ENCODE measurements around the gene MYCT1.
"Not testable (repeated sequence)": the region's sequence is repeated elsewhere in the genome, so short reads cannot be mapped to it uniquely, and the experiment has no call there.

MYCT1 gene

DNA sequence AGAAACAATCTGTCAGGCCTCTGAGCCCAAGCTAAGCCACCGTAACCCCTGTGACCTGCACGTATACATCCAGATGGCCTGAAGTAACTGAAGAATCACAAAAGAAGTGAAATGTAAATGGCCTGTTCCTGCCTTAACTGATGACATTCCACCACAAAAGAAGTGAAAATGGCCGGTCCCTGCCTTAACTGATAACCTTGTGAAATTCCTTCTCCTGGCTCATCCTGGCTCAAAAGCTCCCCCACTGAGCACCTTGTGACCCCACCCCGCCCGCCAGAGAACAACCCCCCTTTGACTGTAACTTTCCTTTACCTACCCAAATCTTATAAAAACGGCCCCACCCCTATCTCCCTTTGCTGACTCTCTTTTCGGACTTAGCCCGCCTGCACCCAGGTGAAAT lies 14.8 kb upstream of the MYCT1 start:
- 26 to 36% methylated on average over 8 of the region's 8 CpGs for WGBS, 2 experiments
- not testable (repeated sequence) for H3K9me3 ChIP-seq (ENCODE audit: control insufficient read depth, low read length); H3K27me3 ChIP-seq (ENCODE audit: control insufficient read depth, insufficient read depth, low read length, poor library complexity, severe bottlenecking); H3K4me1 ChIP-seq (ENCODE audit: control insufficient read depth, insufficient read depth, low read length); H3K36me3 ChIP-seq (ENCODE audit: control insufficient read depth, insufficient read depth, low read length); H3K4me3 ChIP-seq (ENCODE audit: insufficient read depth, low read depth, low read length); H3K27ac ChIP-seq (ENCODE audit: insufficient read depth, low read depth, low read length, poor library complexity, severe bottlenecking)

- WGBS, 2 experiments = 89 to 93% methylated on average over 12 of the region's 12 CpGs
Measured at GRCh38 chr6:152685819-152686218, 11.9 kb upstream of the MYCT1 start.

DNA sequence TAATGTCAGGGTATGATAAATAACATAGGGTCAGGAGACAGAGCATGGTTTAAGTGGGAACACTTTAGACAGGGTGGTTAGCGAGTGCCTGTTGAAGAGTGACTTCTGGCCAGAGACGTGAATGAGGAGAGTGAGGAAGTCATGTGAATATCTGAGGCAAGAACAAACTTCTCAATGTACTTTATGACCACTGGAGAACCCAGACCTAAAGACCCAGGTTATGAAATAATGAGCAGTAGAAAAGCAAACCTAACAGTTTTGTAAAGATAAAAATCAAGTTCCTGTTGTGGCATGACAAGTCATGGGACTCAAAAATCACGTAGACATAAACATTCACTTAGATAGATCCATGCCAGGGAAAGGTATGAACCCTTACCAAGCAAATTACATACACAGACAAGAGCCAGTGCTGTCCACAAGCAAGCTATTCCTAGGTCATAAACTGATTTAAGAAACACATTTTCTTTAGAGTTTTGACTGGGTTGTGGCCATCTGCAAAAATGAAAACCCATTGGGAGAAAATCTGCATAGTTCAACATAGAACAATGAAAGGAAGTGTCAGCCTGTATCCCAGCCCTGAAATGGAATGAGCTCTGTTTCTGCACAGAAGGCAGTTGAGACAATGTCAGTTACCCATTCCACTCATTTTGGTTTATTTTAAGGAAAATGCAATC lies 2.2 kb upstream of the MYCT1 start:
- 90 to 94% methylated on average over 3 of the region's 3 CpGs for WGBS, 2 experiments
- Histone ChIP-seq H3K36me3 (ENCODE audit: control insufficient read depth, insufficient read depth, low read length) (no peaks in the 10 kb centered on the region), H3K4me1 (ENCODE audit: control insufficient read depth, insufficient read depth, low read length) (no peaks in the 10 kb centered on the region), H3K9me3 (ENCODE audit: control insufficient read depth, low read length) (no peaks in the 10 kb centered on the region), H3K4me3 (ENCODE audit: insufficient read depth, low read depth, low read length) (no peak overlapping the region), H3K27ac (ENCODE audit: insufficient read depth, low read depth, low read length, poor library complexity, severe bottlenecking) (no peak overlapping the region), H3K27me3 (ENCODE audit: control insufficient read depth, insufficient read depth, low read length, poor library complexity, severe bottlenecking) (no peaks in the 10 kb centered on the region)

More at GRCh38 chr6:152685819-152686218, 11.9 kb upstream of the MYCT1 start:
- H3K27me3 ChIP-seq (ENCODE audit: control insufficient read depth, insufficient read depth, low read length, poor library complexity, severe bottlenecking) = no peaks in the 10 kb centered on the region
- no peak overlapping the region for H3K4me3 ChIP-seq (ENCODE audit: insufficient read depth, low read depth, low read length)
- H3K27ac ChIP-seq (ENCODE audit: insufficient read depth, low read depth, low read length, poor library complexity, severe bottlenecking) = no peak overlapping the region
- H3K36me3 ChIP-seq (ENCODE audit: control insufficient read depth, insufficient read depth, low read length) = no peaks in the 10 kb centered on the region
- H3K4me1 ChIP-seq (ENCODE audit: control insufficient read depth, insufficient read depth, low read length) = no peaks in the 10 kb centered on the region
- H3K9me3 ChIP-seq (ENCODE audit: control insufficient read depth, low read length) = no peaks in the 10 kb centered on the region

- H3K9me3 ChIP-seq (ENCODE audit: control insufficient read depth, low read length) = no peaks in the 10 kb centered on the region
- no peaks in the 10 kb centered on the region for H3K36me3 ChIP-seq (ENCODE audit: control insufficient read depth, insufficient read depth, low read length)
- H3K27me3 ChIP-seq (ENCODE audit: control insufficient read depth, insufficient read depth, low read length, poor library complexity, severe bottlenecking) = no peaks in the 10 kb centered on the region
- 96 to 97% methylated on average over 2 of the region's 2 CpGs for WGBS, 2 experiments
- H3K4me3 ChIP-seq (ENCODE audit: insufficient read depth, low read depth, low read length) = no peak overlapping the region
- no peak overlapping the region for H3K27ac ChIP-seq (ENCODE audit: insufficient read depth, low read depth, low read length, poor library complexity, severe bottlenecking)
- no peaks in the 10 kb centered on the region for H3K4me1 ChIP-seq (ENCODE audit: control insufficient read depth, insufficient read depth, low read length)
Measured at GRCh38 chr6:152696522-152696921, 1.2 kb upstream of the MYCT1 start.

DNA sequence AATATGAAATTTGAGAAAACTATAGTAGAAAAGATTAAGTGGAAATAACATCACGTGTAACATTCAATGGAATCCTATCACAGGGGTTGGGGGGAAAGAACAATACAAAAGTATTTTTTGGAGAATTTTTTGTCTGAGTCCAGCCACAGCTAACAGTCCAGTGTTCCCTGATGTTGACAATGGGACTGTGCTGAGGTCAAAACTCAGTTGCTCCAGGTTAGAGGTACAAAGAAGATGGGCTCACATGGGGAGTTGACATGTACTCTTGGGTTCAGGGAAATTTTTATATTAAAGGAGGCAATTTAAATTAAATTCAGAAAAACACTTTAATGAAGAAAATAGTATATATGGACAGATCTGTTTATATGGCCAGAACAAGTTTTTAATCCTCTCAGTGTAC lies 995 bp downstream of the MYCT1 start:
- Histone ChIP-seq H3K4me3 (ENCODE audit: insufficient read depth, low read depth, low read length) (no peak overlapping the region), H3K27ac (ENCODE audit: insufficient read depth, low read depth, low read length, poor library complexity, severe bottlenecking) (no peak overlapping the region), H3K36me3 (ENCODE audit: control insufficient read depth, insufficient read depth, low read length) (no peaks in the 10 kb centered on the region), H3K4me1 (ENCODE audit: control insufficient read depth, insufficient read depth, low read length) (no peaks in the 10 kb centered on the region), H3K27me3 (ENCODE audit: control insufficient read depth, insufficient read depth, low read length, poor library complexity, severe bottlenecking) (no peaks in the 10 kb centered on the region), H3K9me3 (ENCODE audit: control insufficient read depth, low read length) (no peaks in the 10 kb centered on the region)
- 100% methylated on average over 1 of the region's 1 CpG for WGBS, 2 experiments

DNA sequence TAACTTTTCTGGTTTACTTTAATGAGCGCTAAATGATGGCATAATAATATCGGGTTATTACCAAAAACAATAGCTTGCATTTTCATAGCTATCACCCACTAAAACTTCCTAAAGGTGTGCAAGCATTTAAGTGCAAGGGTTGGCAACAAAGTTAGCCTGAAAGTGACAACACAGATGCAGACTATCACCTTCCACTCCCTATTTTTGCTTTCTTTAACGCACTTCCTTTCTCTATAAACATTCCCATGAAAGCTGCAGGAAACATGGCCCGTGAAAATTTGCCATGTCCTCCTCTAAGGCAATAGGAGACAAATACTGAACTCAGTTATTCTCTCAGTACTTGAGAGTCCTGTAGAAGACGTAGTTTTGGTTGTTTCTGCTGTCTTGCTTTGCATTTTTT lies 2.7 kb downstream of the MYCT1 start:
- H3K4me3 ChIP-seq (ENCODE audit: insufficient read depth, low read depth, low read length) = no peak overlapping the region
- WGBS, 2 experiments = 94 to 95% methylated on average over 5 of the region's 5 CpGs
- H3K36me3 ChIP-seq (ENCODE audit: control insufficient read depth, insufficient read depth, low read length) = no peaks in the 10 kb centered on the region

GRCh38 chr6:152701081-152701862 lies 3.6 kb downstream of the MYCT1 start:
- WGBS, 2 experiments = 79 to 83% methylated on average over 7 of the region's 7 CpGs
- no peaks in the 10 kb centered on the region for H3K4me1 ChIP-seq (ENCODE audit: control insufficient read depth, insufficient read depth, low read length)
- no peaks in the 10 kb centered on the region for H3K27me3 ChIP-seq (ENCODE audit: control insufficient read depth, insufficient read depth, low read length, poor library complexity, severe bottlenecking)
- no peaks in the 10 kb centered on the region for H3K9me3 ChIP-seq (ENCODE audit: control insufficient read depth, low read length)
- H3K27ac ChIP-seq (ENCODE audit: insufficient read depth, low read depth, low read length, poor library complexity, severe bottlenecking) = no peak overlapping the region
- no peaks in the 10 kb centered on the region for H3K36me3 ChIP-seq (ENCODE audit: control insufficient read depth, insufficient read depth, low read length)
- H3K4me3 ChIP-seq (ENCODE audit: insufficient read depth, low read depth, low read length) = no peak overlapping the region

More for the DNA sequence above, 2.7 kb downstream of the MYCT1 start:
- Histone ChIP-seq H3K27me3 (ENCODE audit: control insufficient read depth, insufficient read depth, low read length, poor library complexity, severe bottlenecking) (no peaks in the 10 kb centered on the region), H3K27ac (ENCODE audit: insufficient read depth, low read depth, low read length, poor library complexity, severe bottlenecking) (no peak overlapping the region), H3K4me1 (ENCODE audit: control insufficient read depth, insufficient read depth, low read length) (no peaks in the 10 kb centered on the region), H3K9me3 (ENCODE audit: control insufficient read depth, low read length) (no peaks in the 10 kb centered on the region)

GRCh38 chr6:152701863-152702401 lies 4.2 kb downstream of the MYCT1 start:
- Histone ChIP-seq H3K27me3 (ENCODE audit: control insufficient read depth, insufficient read depth, low read length, poor library complexity, severe bottlenecking) (no peaks in the 10 kb centered on the region), H3K4me1 (ENCODE audit: control insufficient read depth, insufficient read depth, low read length) (no peaks in the 10 kb centered on the region), H3K36me3 (ENCODE audit: control insufficient read depth, insufficient read depth, low read length) (no peaks in the 10 kb centered on the region), H3K27ac (ENCODE audit: insufficient read depth, low read depth, low read length, poor library complexity, severe bottlenecking) (no peak overlapping the region), H3K4me3 (ENCODE audit: insufficient read depth, low read depth, low read length) (no peak overlapping the region), H3K9me3 (ENCODE audit: control insufficient read depth, low read length) (no peaks in the 10 kb centered on the region)
- 71 to 87% methylated on average over 3 of the region's 4 CpGs for WGBS, 2 experiments

GRCh38 chr6:152703750-152704149 lies 6.1 kb downstream of the MYCT1 start:
- H3K27me3 ChIP-seq (ENCODE audit: control insufficient read depth, insufficient read depth, low read length, poor library complexity, severe bottlenecking); H3K27ac ChIP-seq (ENCODE audit: insufficient read depth, low read depth, low read length, poor library complexity, severe bottlenecking); H3K4me1 ChIP-seq (ENCODE audit: control insufficient read depth, insufficient read depth, low read length); H3K4me3 ChIP-seq (ENCODE audit: insufficient read depth, low read depth, low read length); H3K36me3 ChIP-seq (ENCODE audit: control insufficient read depth, insufficient read depth, low read length); H3K9me3 ChIP-seq (ENCODE audit: control insufficient read depth, low read length): not testable (repeated sequence)

DNA sequence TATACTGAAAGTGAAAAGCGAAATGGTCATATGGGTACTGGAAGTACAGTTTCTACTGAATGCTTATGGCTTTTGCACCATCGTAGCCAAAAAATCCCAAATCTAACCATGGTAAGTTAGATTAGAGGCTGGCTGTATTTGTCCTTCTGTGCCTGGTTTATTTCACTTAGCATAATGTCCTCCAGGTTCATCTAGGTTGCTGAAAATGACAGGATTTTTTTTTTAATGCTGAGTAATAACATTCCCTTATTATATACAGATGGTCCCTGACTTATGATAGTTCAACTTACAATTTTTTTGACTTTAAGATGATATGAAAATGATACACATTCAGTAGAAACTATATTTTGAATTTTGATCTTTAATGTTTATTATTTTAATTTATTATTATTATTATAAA lies 7.6 kb downstream of the MYCT1 start:
- H3K27ac ChIP-seq (ENCODE audit: insufficient read depth, low read depth, low read length, poor library complexity, severe bottlenecking) = no peak overlapping the region
- H3K27me3 ChIP-seq (ENCODE audit: control insufficient read depth, insufficient read depth, low read length, poor library complexity, severe bottlenecking) = no peaks in the 10 kb centered on the region
- H3K36me3 ChIP-seq (ENCODE audit: control insufficient read depth, insufficient read depth, low read length) = no peaks in the 10 kb centered on the region
- 94 to 97% methylated on average over 2 of the region's 2 CpGs for WGBS, 2 experiments
- H3K4me1 ChIP-seq (ENCODE audit: control insufficient read depth, insufficient read depth, low read length) = no peaks in the 10 kb centered on the region
- no peaks in the 10 kb centered on the region for H3K9me3 ChIP-seq (ENCODE audit: control insufficient read depth, low read length)
- H3K4me3 ChIP-seq (ENCODE audit: insufficient read depth, low read depth, low read length) = no peak overlapping the region

Data from ectodermal cell (in vitro differentiated cells).